Calu3 (cell line): Measurements from ENCODE around the gene MR1. TPM values are rescaled to one million over a fixed set of nuclear protein-coding genes. Genes with fewer than 3 reads are reported as not detected.

Experiments used
- BruUV-seq: library from RNA; stranded (reverse); fragments of 400-500 nt; replicated peaks from 2 replicates; lab custom pipeline; 2021; lab: Mats Ljungman, UMichigan
- CTCF ChIA-PET: fragments of 300-600 bp; sonication (Branson Sonifier 250); formaldehyde crosslinking; loops from one replicate; lab custom pipeline; 2022; ENCODE audit warnings: antibody characterized with exemption; lab: Charles Lee
- DNase-seq: peaks from one replicate; pipeline ENCODE4 v3.0.0; 2022
- H3K27ac Mint-ChIP-seq: one replicate; pipeline ENCODE4 v1.8.0; 2022; ENCODE audit warnings: mixed read lengths; ENCODE audit not compliant: unreplicated experiment
- H3K27me3 Mint-ChIP-seq: one replicate; pipeline ENCODE4 v1.8.0; 2022; ENCODE audit warnings: mixed read lengths; ENCODE audit not compliant: unreplicated experiment
- H3K36me3 Mint-ChIP-seq: one replicate; pipeline ENCODE4 v1.8.0; 2022; ENCODE audit warnings: mild to moderate bottlenecking, moderate library complexity, mixed read lengths; ENCODE audit not compliant: insufficient read depth, unreplicated experiment
- H3K4me1 Mint-ChIP-seq: one replicate; pipeline ENCODE4 v1.8.0; 2022; ENCODE audit warnings: mild to moderate bottlenecking, low read depth, mixed read lengths; ENCODE audit not compliant: unreplicated experiment
- H3K4me3 Mint-ChIP-seq: one replicate; pipeline ENCODE4 v1.8.0; 2022; ENCODE audit warnings: mild to moderate bottlenecking, low read depth, moderate library complexity, mixed read lengths; ENCODE audit not compliant: unreplicated experiment
- H3K9me3 Mint-ChIP-seq: one replicate; pipeline ENCODE4 v1.8.0; 2022; ENCODE audit warnings: low read depth, mixed read lengths; ENCODE audit not compliant: unreplicated experiment
- CTCF ChIP-seq: fragments of 200-600 bp; IDR thresholded peaks from one replicate; pipeline ENCODE4 v1.8.0; 2022; ENCODE audit warnings: antibody characterized with exemption; ENCODE audit not compliant: unreplicated experiment
- intact Hi-C: fragments of 100-400 bp; cut with micrococcal nuclease; formaldehyde crosslinking; loops from one replicate; pipeline ENCODE4 v1.10.0; 2022; ENCODE audit not compliant: unreplicated experiment
- total RNA-seq: library from RNA; stranded (reverse); gene quantifications from 2 replicates; pipeline ENCODE4 v1.2.3, GENCODE V29; 2022

The MR1 gene
- total RNA-seq, 1 experiment from 2014 or later: 10.0 TPM

GRCh38 chr1:181062836-181063428, 29.1 kb downstream of the MR1 start:
- Mint-ChIP-seq H3K4me1 (no peaks in the 10 kb centered on the region), H3K27me3 (peaks cover 24% of the 10 kb centered on the region), H3K27ac (no peak overlapping the region), H3K36me3 (no peaks in the 10 kb centered on the region), H3K4me3 (no peak overlapping the region), H3K9me3 (no peaks in the 10 kb centered on the region)
- DNase-seq: no peak
- intact Hi-C loops: no loop called here
- CTCF ChIA-PET: no interaction called here
- no TSS peak for BruUV-seq
- no peak for TF ChIP-seq CTCF

GRCh38 chr1:181064011-181064623, 30.3 kb downstream of the MR1 start:
- Mint-ChIP-seq H3K36me3 (no peaks in the 10 kb centered on the region), H3K4me1 (no peaks in the 10 kb centered on the region), H3K9me3 (no peaks in the 10 kb centered on the region), H3K27me3 (peaks cover 24% of the 10 kb centered on the region), H3K4me3 (no peak overlapping the region), H3K27ac (no peak overlapping the region)
- no TSS peak for BruUV-seq
- CTCF ChIA-PET: no interaction called here
- TF ChIP-seq CTCF: no peak
- intact Hi-C loops: no loop called here
- DNase-seq: no peak

GRCh38 chr1:181064702-181065101, 30.9 kb downstream of the MR1 start:
- Mint-ChIP-seq H3K4me1 (no peaks in the 10 kb centered on the region), H3K9me3 (no peaks in the 10 kb centered on the region), H3K27me3 (peaks cover 22% of the 10 kb centered on the region), H3K36me3 (no peaks in the 10 kb centered on the region), H3K27ac (no peak overlapping the region), H3K4me3 (no peak overlapping the region)
- no peak for TF ChIP-seq CTCF
- CTCF ChIA-PET: no interaction called here
- intact Hi-C loops: no loop called here
- no peak for DNase-seq
- no TSS peak for BruUV-seq

- no peaks in the 10 kb centered on the region for H3K4me1 Mint-ChIP-seq
- TF ChIP-seq CTCF: no peak
- no peaks in the 10 kb centered on the region for H3K36me3 Mint-ChIP-seq
- no peak overlapping the region for H3K4me3 Mint-ChIP-seq
- no peak for DNase-seq
- H3K9me3 Mint-ChIP-seq: peaks cover 4% of the 10 kb centered on the region
- BruUV-seq: no TSS peak
- CTCF ChIA-PET: interaction anchor here (1.2 kb wide), 1 partner anchor 10 kb away, joined by 3 read pairs; no protein-coding TSS in a partner anchor
- H3K27me3 Mint-ChIP-seq: peaks cover 44% of the 10 kb centered on the region
- no peak overlapping the region for H3K27ac Mint-ChIP-seq
- intact Hi-C loops: no loop called here
These were observed 39.9 kb downstream of the MR1 start for GRCh38 chr1:181073638-181074037.
